Measurements from ENCODE around the gene SLC43A2.

Gene SLC43A2

DNA sequence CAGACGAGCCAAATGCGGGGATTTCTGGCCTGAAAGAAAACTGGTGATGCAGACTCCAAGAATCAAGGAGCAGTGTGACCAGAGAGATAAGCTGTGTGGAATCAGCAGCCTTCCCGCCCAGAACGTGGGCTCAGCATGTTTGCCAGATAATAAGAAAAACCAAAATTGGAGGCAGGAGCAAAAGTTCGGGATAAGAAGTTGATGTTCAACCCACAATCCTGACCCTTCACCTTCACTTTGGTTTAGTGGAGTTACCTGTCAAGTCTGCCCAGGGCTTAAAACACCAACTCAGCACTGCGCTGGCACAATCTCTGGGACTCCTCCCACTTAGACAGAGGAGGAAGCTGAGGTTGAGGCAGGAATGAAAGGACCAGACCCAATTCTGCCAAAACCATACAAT lies 3.1 kb downstream of the SLC43A2 start:
- no peak for TF ChIP-seq MAX (IDR thresholded peaks at IDR 0.05)
- TF ChIP-seq FOXM1 (IDR thresholded peaks at IDR 0.05; ENCODE audit: borderline replicate concordance, low read depth) = no peak
- TF ChIP-seq CEBPB (IDR thresholded peaks at IDR 0.05) = no peak
- no peak for TF ChIP-seq RAD21 (IDR thresholded peaks at IDR 0.05; ENCODE audit: low read depth)
- no peak for TF ChIP-seq YY1 (IDR thresholded peaks at IDR 0.05; ENCODE audit: low read depth)
- no peak for TF ChIP-seq TCF12 (IDR thresholded peaks at IDR 0.05; ENCODE audit: low read depth)
- no peak for TF ChIP-seq CREB1 (IDR thresholded peaks at IDR 0.05; ENCODE audit: low read depth)
- TF ChIP-seq EP300 (IDR thresholded peaks at IDR 0.05; ENCODE audit: borderline replicate concordance) = no peak
- no peak for TF ChIP-seq NFIC (IDR thresholded peaks at IDR 0.05)
- TF ChIP-seq, protein P1, sequence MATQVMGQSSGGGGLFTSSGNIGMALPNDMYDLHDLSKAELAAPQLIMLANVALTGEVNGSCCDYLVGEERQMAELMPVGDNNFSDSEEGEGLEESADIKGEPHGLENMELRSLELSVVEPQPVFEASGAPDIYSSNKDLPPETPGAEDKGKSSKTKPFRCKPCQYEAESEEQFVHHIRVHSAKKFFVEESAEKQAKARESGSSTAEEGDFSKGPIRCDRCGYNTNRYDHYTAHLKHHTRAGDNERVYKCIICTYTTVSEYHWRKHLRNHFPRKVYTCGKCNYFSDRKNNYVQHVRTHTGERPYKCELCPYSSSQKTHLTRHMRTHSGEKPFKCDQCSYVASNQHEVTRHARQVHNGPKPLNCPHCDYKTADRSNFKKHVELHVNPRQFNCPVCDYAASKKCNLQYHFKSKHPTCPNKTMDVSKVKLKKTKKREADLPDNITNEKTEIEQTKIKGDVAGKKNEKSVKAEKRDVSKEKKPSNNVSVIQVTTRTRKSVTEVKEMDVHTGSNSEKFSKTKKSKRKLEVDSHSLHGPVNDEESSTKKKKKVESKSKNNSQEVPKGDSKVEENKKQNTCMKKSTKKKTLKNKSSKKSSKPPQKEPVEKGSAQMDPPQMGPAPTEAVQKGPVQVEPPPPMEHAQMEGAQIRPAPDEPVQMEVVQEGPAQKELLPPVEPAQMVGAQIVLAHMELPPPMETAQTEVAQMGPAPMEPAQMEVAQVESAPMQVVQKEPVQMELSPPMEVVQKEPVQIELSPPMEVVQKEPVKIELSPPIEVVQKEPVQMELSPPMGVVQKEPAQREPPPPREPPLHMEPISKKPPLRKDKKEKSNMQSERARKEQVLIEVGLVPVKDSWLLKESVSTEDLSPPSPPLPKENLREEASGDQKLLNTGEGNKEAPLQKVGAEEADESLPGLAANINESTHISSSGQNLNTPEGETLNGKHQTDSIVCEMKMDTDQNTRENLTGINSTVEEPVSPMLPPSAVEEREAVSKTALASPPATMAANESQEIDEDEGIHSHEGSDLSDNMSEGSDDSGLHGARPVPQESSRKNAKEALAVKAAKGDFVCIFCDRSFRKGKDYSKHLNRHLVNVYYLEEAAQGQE (IDR thresholded peaks at IDR 0.05; ENCODE audit: low read depth) = no peak
- no peak for TF ChIP-seq ZBTB7A (IDR thresholded peaks at IDR 0.05; ENCODE audit: low read depth)
- no peak for TF ChIP-seq TAF1 (IDR thresholded peaks at IDR 0.05; ENCODE audit: low read depth)
- TF ChIP-seq EGR1 (IDR thresholded peaks at IDR 0.05) = no peak
- TF ChIP-seq, protein P2, sequence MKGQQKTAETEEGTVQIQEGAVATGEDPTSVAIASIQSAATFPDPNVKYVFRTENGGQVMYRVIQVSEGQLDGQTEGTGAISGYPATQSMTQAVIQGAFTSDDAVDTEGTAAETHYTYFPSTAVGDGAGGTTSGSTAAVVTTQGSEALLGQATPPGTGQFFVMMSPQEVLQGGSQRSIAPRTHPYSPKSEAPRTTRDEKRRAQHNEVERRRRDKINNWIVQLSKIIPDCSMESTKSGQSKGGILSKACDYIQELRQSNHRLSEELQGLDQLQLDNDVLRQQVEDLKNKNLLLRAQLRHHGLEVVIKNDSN (IDR thresholded peaks at IDR 0.05) = no peak
- no peak for TF ChIP-seq TEAD4 (IDR thresholded peaks at IDR 0.05)

DNA sequence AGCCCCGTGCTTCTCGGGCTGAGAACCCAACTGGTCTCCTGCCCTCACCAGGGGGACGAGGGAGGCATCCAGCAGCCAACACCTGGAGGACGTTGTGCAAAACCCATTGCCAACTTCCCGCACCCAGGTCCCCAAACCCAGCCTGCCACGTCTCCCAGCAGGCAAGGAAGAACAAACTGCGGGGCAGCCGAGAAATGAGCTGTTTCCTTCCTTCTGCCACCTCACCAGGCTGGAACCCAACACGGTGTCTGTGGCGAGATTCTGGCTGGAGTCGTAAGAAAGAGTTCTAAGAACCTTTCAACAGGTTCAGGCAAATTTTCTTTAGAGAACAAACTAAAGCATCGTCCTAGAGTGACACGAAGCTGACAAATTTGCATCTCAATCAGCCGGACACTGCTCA lies 3.6 kb downstream of the SLC43A2 start:
- TF ChIP-seq CEBPB (IDR thresholded peaks at IDR 0.05) (no peak), EP300 (IDR thresholded peaks at IDR 0.05; ENCODE audit: borderline replicate concordance) (no peak), NFIC (IDR thresholded peaks at IDR 0.05) (no peak), TCF12 (IDR thresholded peaks at IDR 0.05; ENCODE audit: low read depth) (no peak), FOXM1 (IDR thresholded peaks at IDR 0.05; ENCODE audit: borderline replicate concordance, low read depth) (no peak), RAD21 (IDR thresholded peaks at IDR 0.05; ENCODE audit: low read depth) (no peak), TEAD4 (IDR thresholded peaks at IDR 0.05) (no peak), MAX (IDR thresholded peaks at IDR 0.05) (no peak), TAF1 (IDR thresholded peaks at IDR 0.05; ENCODE audit: low read depth) (no peak)
- TF ChIP-seq, protein P1 (IDR thresholded peaks at IDR 0.05; ENCODE audit: low read depth) = no peak
- TF ChIP-seq, protein P2 (IDR thresholded peaks at IDR 0.05) = no peak

DNA sequence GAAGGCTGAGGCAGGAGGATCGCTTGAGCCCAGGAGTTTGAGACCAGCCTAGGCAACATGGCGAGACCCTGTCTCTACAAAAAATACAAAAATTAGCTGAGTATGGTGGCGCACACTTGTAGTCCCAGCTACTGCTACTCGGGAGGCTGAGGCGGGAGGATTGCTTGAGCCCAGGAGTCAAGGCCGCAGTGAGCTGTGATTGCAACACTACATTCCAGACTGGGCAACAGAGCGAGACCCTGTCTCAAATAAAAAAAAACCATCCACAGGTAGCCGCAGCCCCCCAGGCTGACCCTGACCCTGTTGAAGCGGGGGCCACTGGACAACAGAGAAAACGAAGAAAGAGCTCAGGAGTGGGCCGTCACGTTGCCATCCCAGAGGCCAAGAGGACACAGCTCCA lies 4.0 kb downstream of the SLC43A2 start:
- TF ChIP-seq TCF12 (IDR thresholded peaks at IDR 0.05; ENCODE audit: low read depth) (no peak), MAX (IDR thresholded peaks at IDR 0.05) (no peak), FOXM1 (IDR thresholded peaks at IDR 0.05; ENCODE audit: borderline replicate concordance, low read depth) (no peak), CREB1 (IDR thresholded peaks at IDR 0.05; ENCODE audit: low read depth) (no peak), ZBTB7A (IDR thresholded peaks at IDR 0.05; ENCODE audit: low read depth) (no peak), RAD21 (IDR thresholded peaks at IDR 0.05; ENCODE audit: low read depth) (no peak), TEAD4 (IDR thresholded peaks at IDR 0.05) (no peak), EP300 (IDR thresholded peaks at IDR 0.05; ENCODE audit: borderline replicate concordance) (no peak), TAF1 (IDR thresholded peaks at IDR 0.05; ENCODE audit: low read depth) (no peak), CEBPB (IDR thresholded peaks at IDR 0.05) (no peak), NFIC (IDR thresholded peaks at IDR 0.05) (no peak), EGR1 (IDR thresholded peaks at IDR 0.05) (no peak), YY1 (IDR thresholded peaks at IDR 0.05; ENCODE audit: low read depth) (no peak)
- TF ChIP-seq, protein P1 (IDR thresholded peaks at IDR 0.05; ENCODE audit: low read depth) = no peak
- TF ChIP-seq, protein P2 (IDR thresholded peaks at IDR 0.05) = no peak
